Stimulated activated CD8-positive, alpha-beta memory T cell treated with anti-CD3 and anti-CD28 coated beads, Interleukin-2, amount 100 ng/mL, for 48 hours (primary cell): ENCODE results near the gene PIP4K2C.
"Not testable (repeated sequence)": the region's sequence is repeated elsewhere in the genome, so short reads cannot be mapped to it uniquely, and the experiment has no call there.

Experiments used
- DNase-seq, 2 donors: peaks; one replicate each; pipeline ENCODE4 v3.0.0-alpha.2; 2020; ENCODE audit warnings: low read depth in 2 of 2

Gene PIP4K2C

DNA sequence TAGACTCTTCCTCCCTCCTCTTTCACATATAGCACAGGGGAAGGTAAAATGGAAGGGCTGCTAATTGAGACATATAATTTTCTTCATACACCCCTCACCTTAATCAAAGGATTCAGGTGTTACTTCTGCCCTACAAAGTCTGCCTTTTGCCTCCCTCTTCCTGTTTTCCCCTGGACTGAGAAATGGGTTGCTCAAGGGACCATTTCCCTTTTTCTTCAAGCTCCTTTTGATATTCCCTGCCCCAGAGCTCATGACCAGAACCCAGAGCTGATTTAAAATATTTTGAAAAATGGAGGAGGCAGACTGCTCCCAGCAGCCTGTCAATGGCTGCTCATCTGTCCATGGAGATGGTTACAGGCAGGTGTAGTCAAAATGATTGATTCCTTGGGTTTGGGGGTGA is 6.3 kb upstream of the PIP4K2C start:
- no peak for DNase-seq

DNA sequence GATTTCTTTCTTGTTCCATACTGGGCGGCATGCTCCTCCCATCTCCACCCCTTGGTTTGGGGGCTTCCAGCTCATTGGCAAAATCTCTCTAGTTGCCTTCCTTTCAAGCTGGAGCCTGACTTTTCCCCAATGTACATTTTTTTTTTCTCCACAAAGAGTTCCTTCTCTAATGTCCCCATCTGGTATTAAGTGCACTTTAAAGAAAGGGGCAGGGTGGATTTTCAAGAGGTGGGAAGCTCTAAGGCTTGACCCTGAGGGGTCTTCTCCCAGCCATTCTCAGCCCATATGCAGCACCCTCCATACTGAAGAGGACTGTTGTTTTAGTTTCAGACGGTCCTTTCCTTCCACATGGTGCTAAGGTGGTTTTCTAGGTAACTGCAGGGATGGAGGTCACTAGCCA is 5.8 kb upstream of the PIP4K2C start:
- DNase-seq = no peak

DNA sequence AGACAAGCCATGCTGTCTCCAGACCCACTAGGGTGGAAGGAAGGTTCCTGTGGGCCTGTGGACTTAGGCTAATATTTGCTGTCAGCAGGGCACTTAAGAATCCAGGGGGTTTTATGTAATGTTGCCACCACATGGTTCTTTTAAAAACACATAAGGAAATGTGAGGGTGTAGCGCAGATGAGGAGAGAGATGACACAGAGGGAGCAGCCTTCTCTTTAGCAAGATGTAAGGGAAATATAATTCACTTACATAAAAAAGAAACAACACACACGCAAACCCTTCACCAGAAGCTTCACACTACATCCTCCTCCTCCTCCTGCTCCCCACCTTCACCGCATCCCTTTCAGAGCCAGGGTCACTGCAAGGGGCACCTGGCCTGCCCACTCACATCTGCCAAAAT is 4.9 kb upstream of the PIP4K2C start:
- DNase-seq = no peak

GRCh38 chr12:57586832-57587429 is 4.1 kb upstream of the PIP4K2C start:
- no peak for DNase-seq

DNA sequence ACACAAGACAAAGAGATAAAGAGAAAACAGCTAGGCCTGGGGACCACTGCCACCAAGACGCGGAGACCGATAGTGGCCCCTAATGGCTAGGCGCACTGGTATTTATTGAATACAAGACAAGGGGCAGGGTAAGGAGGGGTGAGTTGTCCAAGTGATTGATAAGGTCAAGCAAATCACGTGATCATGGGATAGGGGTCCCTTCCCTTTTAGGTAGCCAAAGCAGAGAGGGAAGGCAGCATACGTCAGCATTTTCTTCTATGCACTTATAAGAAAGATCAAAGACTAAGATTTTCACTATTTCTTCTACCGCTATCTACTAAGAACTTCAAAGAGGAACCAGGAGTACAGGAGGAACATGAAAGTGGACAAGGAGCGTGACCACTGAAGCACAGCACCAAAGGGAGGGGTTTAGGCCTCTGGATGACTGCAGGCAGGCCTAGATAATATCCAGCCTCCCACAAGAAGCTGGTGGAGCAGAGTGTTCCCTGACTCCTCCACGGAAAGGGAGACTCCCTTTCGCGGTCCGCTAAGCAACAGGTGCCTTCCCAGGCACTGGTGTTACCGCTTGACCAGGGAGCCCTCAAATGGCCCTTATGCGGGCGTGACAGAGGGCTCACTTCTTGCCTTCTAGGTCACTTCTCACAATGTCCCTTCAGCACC is 1.9 kb upstream of the PIP4K2C start:
- DNase-seq = not testable (repeated sequence)

GRCh38 chr12:57590479-57590863 is 521 bp upstream of the PIP4K2C start:
- DNase-seq = no peak

GRCh38 chr12:57591782-57592325 is 862 bp downstream of the PIP4K2C start:
- DNase-seq = no peak

DNA sequence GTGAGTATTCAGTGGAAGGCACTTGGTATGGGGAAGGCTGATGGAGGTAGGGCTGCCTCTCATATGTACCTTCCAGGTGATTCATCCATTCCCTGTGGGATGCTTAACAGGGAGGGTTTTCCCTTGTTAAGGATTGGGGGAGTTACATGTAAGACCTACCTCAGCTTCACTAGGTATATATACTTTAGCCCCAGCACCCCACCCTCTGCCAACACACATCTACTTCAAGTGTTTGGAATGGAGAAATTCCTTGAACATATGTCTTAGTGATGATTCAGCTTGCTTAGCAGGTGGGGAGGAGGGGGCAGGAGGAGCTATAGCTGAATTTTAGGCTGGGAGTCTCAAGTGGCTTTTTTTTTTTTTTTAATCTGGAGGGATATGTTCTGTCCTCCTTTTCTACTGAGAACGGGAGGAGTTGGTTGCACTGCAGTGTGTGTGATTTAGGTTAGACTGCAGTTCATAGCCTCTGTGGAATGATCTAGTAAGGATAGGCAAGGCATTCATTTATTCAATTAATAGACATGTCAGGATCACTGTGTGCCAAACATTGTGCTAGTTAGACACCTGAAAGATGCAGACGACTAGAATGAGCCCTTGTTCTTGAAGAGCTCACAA is 1.7 kb downstream of the PIP4K2C start:
- DNase-seq = no peak

GRCh38 chr12:57593187-57593586 is 2.2 kb downstream of the PIP4K2C start:
- DNase-seq = no peak

GRCh38 chr12:57600395-57600794 is 9.4 kb downstream of the PIP4K2C start:
- no peak for DNase-seq

GRCh38 chr12:57602544-57602943 is 11.6 kb downstream of the PIP4K2C start:
- no peak for DNase-seq

GRCh38 chr12:57603324-57603723 is 12.3 kb downstream of the PIP4K2C start:
- no peak for DNase-seq

- DNase-seq = no peak
Observed at GRCh38 chr12:57603815-57604453, 12.9 kb downstream of the PIP4K2C start.

DNA sequence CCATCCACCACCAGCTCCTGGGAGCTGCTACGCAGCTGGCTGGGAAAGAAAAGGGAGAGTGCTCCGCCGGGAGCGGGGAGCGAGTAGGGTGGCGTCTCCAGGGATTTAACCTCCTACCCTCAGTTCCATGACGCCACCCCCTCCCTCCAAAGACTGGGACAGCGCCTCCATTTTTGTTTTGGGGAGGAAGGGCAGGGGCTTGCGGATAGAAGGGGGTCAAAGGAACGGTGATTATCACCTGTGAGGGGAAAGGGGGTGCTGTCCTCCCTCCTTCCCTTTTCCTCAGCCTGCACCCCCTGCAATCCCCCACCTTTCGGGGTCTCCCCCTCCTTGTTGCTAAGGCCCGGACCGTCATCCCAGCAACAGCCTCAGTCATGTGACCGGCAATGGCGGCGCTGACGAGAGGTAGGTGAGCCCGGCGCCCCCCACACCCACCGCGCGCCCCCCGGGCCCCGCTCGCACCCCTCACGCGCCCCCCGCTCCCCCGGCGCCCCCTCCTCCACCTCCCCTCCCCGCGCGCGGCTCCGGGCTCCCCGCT is 13.5 kb downstream of the PIP4K2C start, which contains the start of gene DTX3:
Gene DTX3, plus strand, starts transcription at position 371 of the 538 bp plus-strand sequence. CDS start 1,694 bp downstream, outside the sequence.
- DNase-seq = no peak

DNA sequence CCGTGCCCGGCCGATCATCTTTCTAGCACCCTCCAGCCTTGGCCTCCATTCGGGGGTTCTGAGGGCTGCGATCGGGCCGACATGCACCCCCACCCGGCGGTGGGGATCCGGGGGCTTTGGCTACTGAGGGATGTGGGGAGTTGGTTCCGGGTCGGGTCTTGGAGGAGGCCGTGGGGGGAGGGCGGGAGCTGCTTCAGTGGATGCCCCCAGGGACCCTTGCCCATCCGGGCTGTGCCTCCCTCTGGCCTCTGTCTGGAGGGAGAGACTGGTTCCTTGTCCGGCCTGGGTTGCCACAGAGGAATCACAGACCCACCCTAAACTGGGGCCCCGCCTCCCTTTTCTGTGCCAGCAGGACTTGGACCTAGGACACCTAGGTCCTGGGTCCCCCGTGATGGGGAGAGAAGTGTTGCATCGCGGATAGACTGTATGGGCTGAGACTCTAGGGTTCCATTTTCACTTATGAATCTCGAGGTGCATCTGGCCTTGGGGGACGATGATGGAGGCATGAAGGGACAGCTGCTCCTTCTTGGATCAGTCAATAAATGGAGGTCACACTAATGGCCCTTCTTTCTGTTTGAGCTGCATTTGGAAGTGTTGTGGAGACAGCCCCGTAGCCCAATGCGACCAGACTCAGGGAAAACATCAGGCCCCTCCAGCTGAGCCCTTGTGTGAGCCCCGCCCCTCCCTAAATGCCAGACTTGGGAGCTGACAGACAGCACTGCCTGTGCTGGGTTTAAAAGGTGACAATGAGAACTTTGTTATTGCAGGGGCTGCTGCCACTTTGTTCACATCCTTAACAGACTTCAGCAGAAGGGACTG is 14.2 kb downstream of the PIP4K2C start:
- no peak for DNase-seq

DNA sequence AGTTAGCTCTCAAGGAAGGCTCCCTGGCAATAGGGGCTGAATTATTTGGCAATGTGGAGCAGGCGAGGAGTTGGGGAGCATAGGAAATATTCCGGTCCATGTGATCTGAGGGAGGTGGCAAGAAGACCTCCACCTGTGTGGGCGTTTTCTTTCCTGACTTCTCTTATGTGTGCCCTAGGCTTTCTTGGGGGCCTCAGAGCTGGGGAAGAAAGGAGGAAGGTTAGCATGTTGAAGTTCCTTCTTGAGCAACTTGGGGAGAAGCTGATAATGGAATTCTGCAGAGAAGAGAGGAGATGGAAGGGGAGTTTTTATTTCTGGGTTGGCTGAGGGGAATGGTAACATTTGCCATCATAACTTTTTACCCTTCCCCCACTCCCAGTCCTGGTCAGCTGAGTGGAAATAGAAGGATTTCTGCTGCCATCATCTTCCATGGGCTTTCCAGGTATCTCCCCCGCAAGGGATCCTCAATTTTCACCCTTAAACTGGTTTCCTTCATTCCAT is 14.9 kb downstream of the PIP4K2C start:
- no peak for DNase-seq

DNA sequence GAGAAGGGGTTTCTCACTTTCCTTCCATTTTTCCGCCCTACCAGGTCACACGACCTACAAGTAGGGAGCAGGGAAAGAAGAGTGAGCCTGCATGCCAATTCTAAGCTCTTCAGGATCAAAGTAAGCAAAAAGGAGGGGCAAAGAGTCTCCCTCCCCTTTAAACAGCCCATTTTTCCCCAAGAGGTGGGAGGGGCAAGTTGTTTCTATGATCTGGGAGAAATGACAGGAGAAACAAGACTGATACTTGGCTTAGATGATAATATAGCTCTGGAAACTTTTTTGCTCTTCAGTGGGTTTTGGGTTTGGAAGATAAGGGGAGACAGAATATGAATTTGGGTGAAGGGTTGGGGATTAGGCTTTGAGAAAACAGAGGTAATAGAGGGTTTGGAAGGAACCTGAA is 15.4 kb downstream of the PIP4K2C start:
- DNase-seq = no peak

DNA sequence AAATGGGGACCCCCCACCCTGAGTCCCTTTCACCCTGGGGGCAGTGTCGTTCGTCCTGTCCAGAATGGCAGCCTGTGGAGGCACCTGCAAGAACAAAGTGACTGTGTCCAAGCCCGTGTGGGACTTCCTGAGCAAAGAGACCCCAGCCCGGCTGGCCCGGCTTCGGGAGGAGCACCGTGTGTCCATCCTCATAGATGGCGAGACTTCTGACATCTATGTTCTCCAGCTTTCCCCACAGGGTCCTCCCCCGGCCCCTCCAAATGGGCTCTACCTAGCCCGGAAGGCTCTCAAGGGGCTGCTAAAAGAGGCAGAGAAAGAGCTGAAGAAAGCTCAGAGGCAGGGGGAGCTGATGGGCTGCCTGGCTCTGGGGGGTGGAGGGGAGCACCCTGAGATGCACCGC is 15.8 kb downstream of the PIP4K2C start:
- no peak for DNase-seq

GRCh38 chr12:57607958-57608663 is 17.1 kb downstream of the PIP4K2C start:
- no peak for DNase-seq

DNA sequence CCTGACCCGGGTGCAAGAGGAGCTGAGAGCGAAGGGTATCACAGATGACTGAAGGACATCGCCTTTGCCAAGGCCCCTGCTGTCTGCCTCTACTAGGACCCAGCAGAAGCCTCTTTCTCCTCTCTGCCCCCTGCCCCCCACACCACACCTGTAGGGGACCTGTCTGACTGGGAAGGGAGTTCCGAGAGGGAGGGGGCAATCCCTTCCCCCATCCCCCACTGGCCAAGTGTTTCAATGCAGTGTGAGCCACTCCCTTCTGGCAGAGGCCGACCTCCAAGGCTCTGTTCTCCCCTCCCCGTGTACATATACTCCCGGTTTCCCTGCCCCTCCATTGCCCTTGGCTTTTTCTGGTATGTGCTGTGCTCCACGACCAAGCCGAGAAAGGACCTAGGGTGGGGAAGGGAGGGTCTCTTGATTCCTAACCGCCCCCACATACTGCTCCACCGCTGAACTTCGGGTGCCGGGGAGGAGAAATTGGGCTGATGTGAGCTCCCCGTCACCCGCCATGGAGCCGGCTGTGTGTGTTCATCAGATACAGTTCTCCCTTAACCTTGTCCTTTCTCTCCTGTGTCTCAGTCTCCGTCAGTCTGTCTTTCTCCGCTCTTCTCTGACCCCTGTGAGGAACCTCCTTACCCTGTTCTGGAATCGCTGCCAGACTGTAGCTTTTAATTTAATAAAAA is 18.2 kb downstream of the PIP4K2C start:
- DNase-seq = no peak
